GM12878 (cell line): ENCODE measurements around the gene CLMP.

Experiments
- CTCF ChIP-seq, 3 experiments: IDR thresholded peaks in 2 of 3; conservative IDR thresholded peaks in 1 of 3; 2 replicates each; pipeline ENCODE4 v1.5.1; 2011; ENCODE audit warnings: low read depth in 3 of 3, low read length in 3 of 3, mild to moderate bottlenecking in 3 of 3, control low read depth in 2 of 3, moderate library complexity in 2 of 3, inconsistent platforms in 1 of 3, mixed read lengths in 1 of 3; ENCODE audit not compliant: control insufficient read depth in 2 of 3, insufficient read depth in 1 of 3; ENCODE audit errors: extremely low read depth in 1 of 3
- EZH2 ChIP-seq: IDR thresholded peaks from 2 replicates; pipeline ENCODE4 v1.6.1; 2012; ENCODE audit warnings: low read depth, mild to moderate bottlenecking, control low read depth, inconsistent platforms, low read length, borderline replicate concordance; ENCODE audit not compliant: control insufficient read depth
- MXI1 ChIP-seq: fragments of 150-350 bp; IDR thresholded peaks from 2 replicates; pipeline ENCODE4 v1.6.1; 2011; ENCODE audit warnings: low read depth, mild to moderate bottlenecking, inconsistent platforms, low read length, improper control_type of control experiment
- NFXL1 ChIP-seq: fragments of 450-650 bp; IDR thresholded peaks from 2 replicates; pipeline ENCODE4 v1.6.1; 2017; ENCODE audit warnings: antibody characterized with exemption, mild to moderate bottlenecking, borderline replicate concordance
- PBX3 ChIP-seq: IDR thresholded peaks from 2 replicates; pipeline ENCODE4 v1.6.1; 2011; ENCODE audit warnings: mild to moderate bottlenecking, low read depth, low read length, moderate library complexity; ENCODE audit not compliant: insufficient replicate concordance

GRCh38 chr11:123072762-123073161 lies 122.3 kb downstream of the CLMP start:
- TF ChIP-seq CTCF (IDR thresholded peaks at IDR 0.05 in 2 of 3, conservative IDR thresholded peaks at IDR 0.05 in 1 of 3; ENCODE audit: control insufficient read depth in 2 of 3, extremely low read depth in 1 of 3, insufficient read depth in 1 of 3, low read depth in 3 of 3, low read length in 3 of 3) (no peak), EZH2 (no peak), MXI1 (no peak), NFXL1 (no peak), PBX3 (no peak)
